ENCODE results near the gene ZRANB3. TPM values are rescaled to one million over a fixed set of nuclear protein-coding genes. Genes with fewer than 3 reads are reported as not detected.
"Not testable (repeated sequence)": the region's sequence is repeated elsewhere in the genome, so short reads cannot be mapped to it uniquely, and the experiment has no call there.

ZRANB3 gene
- 10 to 100 TPM in 1 of 2 donors, 1 to 10 TPM in 1; 8.6 to 20.0 TPM for total RNA-seq

GRCh38 chr2:135530313-135531230, at the start of gene ZRANB3:
Gene ZRANB3 (minus strand): TSS chr2:135531218.
- H3K4me3 Mint-ChIP-seq, result no peak within 1 kb of the TSS
- ATAC-seq (replicated peaks), result peak; percentile 70
- no peaks in the 10 kb centered on the region for H3K9me3 Mint-ChIP-seq
- H3K36me3 Mint-ChIP-seq (ENCODE audit: low read depth), result no peaks in the 10 kb centered on the region
- H3K4me1 Mint-ChIP-seq, result peaks cover 10% of the 10 kb centered on the region
- peak within 1 kb of the TSS; percentile 41 for H3K27ac Mint-ChIP-seq
- no peaks in the 10 kb centered on the region for H3K27me3 Mint-ChIP-seq

- Mint-ChIP-seq H3K9me3 (no peaks in the 10 kb centered on the region), H3K27me3 (no peaks in the 10 kb centered on the region), H3K36me3 (ENCODE audit: low read depth) (peaks cover 18% of the 10 kb centered on the region), H3K4me1 (peaks cover 4% of the 10 kb centered on the region), H3K4me3 (no peak overlapping the region), H3K27ac (no peak overlapping the region)
- ATAC-seq (replicated peaks), result no peak
These were observed 42.6 kb upstream of the ZRANB3 start for GRCh38 chr2:135573620-135574019.

GRCh38 chr2:135570884-135571283, 39.9 kb upstream of the ZRANB3 start:
- no peak for ATAC-seq (replicated peaks)
- Mint-ChIP-seq H3K4me1 (peaks cover 4% of the 10 kb centered on the region), H3K36me3 (ENCODE audit: low read depth) (peaks cover 26% of the 10 kb centered on the region), H3K4me3 (no peak overlapping the region), H3K27ac (no peak overlapping the region), H3K27me3 (no peaks in the 10 kb centered on the region), H3K9me3 (no peaks in the 10 kb centered on the region)

GRCh38 chr2:135563793-135564192, 32.8 kb upstream of the ZRANB3 start:
- peak overlapping the region; percentile 20 for H3K27ac Mint-ChIP-seq
- H3K4me3 Mint-ChIP-seq, result no peak overlapping the region
- no peaks in the 10 kb centered on the region for H3K9me3 Mint-ChIP-seq
- H3K27me3 Mint-ChIP-seq, result no peaks in the 10 kb centered on the region
- peaks cover 5% of the 10 kb centered on the region for H3K4me1 Mint-ChIP-seq
- peaks cover 12% of the 10 kb centered on the region for H3K36me3 Mint-ChIP-seq (ENCODE audit: low read depth)
- peak; percentile 78 for ATAC-seq (replicated peaks)

GRCh38 chr2:135561925-135562324, 30.9 kb upstream of the ZRANB3 start:
- peaks cover 13% of the 10 kb centered on the region for H3K4me1 Mint-ChIP-seq
- H3K27ac Mint-ChIP-seq, result no peak overlapping the region
- no peaks in the 10 kb centered on the region for H3K27me3 Mint-ChIP-seq
- no peak overlapping the region for H3K4me3 Mint-ChIP-seq
- H3K9me3 Mint-ChIP-seq, result no peaks in the 10 kb centered on the region
- no peak for ATAC-seq (replicated peaks)
- H3K36me3 Mint-ChIP-seq (ENCODE audit: low read depth), result peaks cover 12% of the 10 kb centered on the region

GRCh38 chr2:135557530-135557929, 26.5 kb upstream of the ZRANB3 start:
- peaks cover 14% of the 10 kb centered on the region for H3K4me1 Mint-ChIP-seq
- no peak for ATAC-seq (replicated peaks)
- peak overlapping the region; percentile 18 for H3K27ac Mint-ChIP-seq
- H3K27me3 Mint-ChIP-seq, result no peaks in the 10 kb centered on the region
- H3K9me3 Mint-ChIP-seq, result no peaks in the 10 kb centered on the region
- no peak overlapping the region for H3K4me3 Mint-ChIP-seq
- no peaks in the 10 kb centered on the region for H3K36me3 Mint-ChIP-seq (ENCODE audit: low read depth)

- no peak for ATAC-seq (replicated peaks)
- no peaks in the 10 kb centered on the region for H3K9me3 Mint-ChIP-seq
- no peak overlapping the region for H3K4me3 Mint-ChIP-seq
- H3K27ac Mint-ChIP-seq, result no peak overlapping the region
- H3K27me3 Mint-ChIP-seq, result no peaks in the 10 kb centered on the region
- H3K36me3 Mint-ChIP-seq (ENCODE audit: low read depth), result no peaks in the 10 kb centered on the region
- peaks cover 14% of the 10 kb centered on the region for H3K4me1 Mint-ChIP-seq
These were observed 24.3 kb upstream of the ZRANB3 start for GRCh38 chr2:135555311-135555710.

DNA sequence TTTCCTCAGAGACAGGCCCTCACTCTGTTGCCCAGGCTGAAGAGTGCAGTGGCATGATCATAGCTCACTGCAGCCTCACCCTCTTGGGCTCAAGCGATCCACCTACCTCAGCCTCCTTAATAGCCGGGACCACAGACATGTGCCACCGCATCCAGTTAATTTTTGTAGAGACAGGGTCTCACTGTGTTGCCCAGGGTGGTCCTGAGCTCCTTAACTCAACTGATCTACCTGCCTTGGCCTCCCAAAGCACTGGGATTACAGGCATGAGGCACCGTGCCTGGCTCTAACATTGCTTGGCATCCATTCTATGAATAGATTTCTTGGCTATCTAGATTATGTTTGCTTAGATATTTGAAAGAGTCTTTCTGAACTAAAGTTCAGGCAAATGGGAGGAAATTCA, 21.9 kb upstream of the ZRANB3 start:
- H3K27ac Mint-ChIP-seq, result no peak overlapping the region
- H3K4me1 Mint-ChIP-seq, result peaks cover 14% of the 10 kb centered on the region
- no peak overlapping the region for H3K4me3 Mint-ChIP-seq
- ATAC-seq (replicated peaks), result no peak
- H3K36me3 Mint-ChIP-seq (ENCODE audit: low read depth), result no peaks in the 10 kb centered on the region
- H3K27me3 Mint-ChIP-seq, result no peaks in the 10 kb centered on the region
- no peaks in the 10 kb centered on the region for H3K9me3 Mint-ChIP-seq

- ATAC-seq (replicated peaks), result no peak
- no peaks in the 10 kb centered on the region for H3K9me3 Mint-ChIP-seq
- peaks cover 5% of the 10 kb centered on the region for H3K4me1 Mint-ChIP-seq
- H3K27me3 Mint-ChIP-seq, result no peaks in the 10 kb centered on the region
- H3K36me3 Mint-ChIP-seq (ENCODE audit: low read depth), result no peaks in the 10 kb centered on the region
- no peak overlapping the region for H3K27ac Mint-ChIP-seq
- no peak overlapping the region for H3K4me3 Mint-ChIP-seq
These were observed 20.3 kb upstream of the ZRANB3 start for GRCh38 chr2:135551356-135551755.

GRCh38 chr2:135547311-135547710, 16.3 kb upstream of the ZRANB3 start:
- Mint-ChIP-seq H3K27me3 (no peaks in the 10 kb centered on the region), H3K27ac (no peak overlapping the region), H3K4me1 (peaks cover 11% of the 10 kb centered on the region), H3K4me3 (no peak overlapping the region), H3K36me3 (ENCODE audit: low read depth) (no peaks in the 10 kb centered on the region), H3K9me3 (no peaks in the 10 kb centered on the region)
- no peak for ATAC-seq (replicated peaks)

- Mint-ChIP-seq H3K36me3 (ENCODE audit: low read depth) (no peaks in the 10 kb centered on the region), H3K4me1 (peaks cover 11% of the 10 kb centered on the region), H3K27ac (no peak overlapping the region), H3K4me3 (no peak overlapping the region), H3K27me3 (no peaks in the 10 kb centered on the region), H3K9me3 (no peaks in the 10 kb centered on the region)
- ATAC-seq (replicated peaks), result peak; percentile 89
These were observed 15.4 kb upstream of the ZRANB3 start for GRCh38 chr2:135546436-135546835.

- H3K36me3 Mint-ChIP-seq (ENCODE audit: low read depth); H3K4me3 Mint-ChIP-seq; H3K27me3 Mint-ChIP-seq; H3K9me3 Mint-ChIP-seq; H3K4me1 Mint-ChIP-seq; ATAC-seq (replicated peaks); H3K27ac Mint-ChIP-seq: not testable (repeated sequence)
These were observed 2.5 kb upstream of the ZRANB3 start for GRCh38 chr2:135533545-135533944.

- no peaks in the 10 kb centered on the region for H3K36me3 Mint-ChIP-seq (ENCODE audit: low read depth)
- H3K4me1 Mint-ChIP-seq, result peaks cover 6% of the 10 kb centered on the region
- peak overlapping the region; percentile 41 for H3K27ac Mint-ChIP-seq
- no peak overlapping the region for H3K4me3 Mint-ChIP-seq
- H3K27me3 Mint-ChIP-seq, result no peaks in the 10 kb centered on the region
- ATAC-seq (replicated peaks), result no peak
- no peaks in the 10 kb centered on the region for H3K9me3 Mint-ChIP-seq
These were observed 1.6 kb upstream of the ZRANB3 start for GRCh38 chr2:135532581-135532980.

DNA sequence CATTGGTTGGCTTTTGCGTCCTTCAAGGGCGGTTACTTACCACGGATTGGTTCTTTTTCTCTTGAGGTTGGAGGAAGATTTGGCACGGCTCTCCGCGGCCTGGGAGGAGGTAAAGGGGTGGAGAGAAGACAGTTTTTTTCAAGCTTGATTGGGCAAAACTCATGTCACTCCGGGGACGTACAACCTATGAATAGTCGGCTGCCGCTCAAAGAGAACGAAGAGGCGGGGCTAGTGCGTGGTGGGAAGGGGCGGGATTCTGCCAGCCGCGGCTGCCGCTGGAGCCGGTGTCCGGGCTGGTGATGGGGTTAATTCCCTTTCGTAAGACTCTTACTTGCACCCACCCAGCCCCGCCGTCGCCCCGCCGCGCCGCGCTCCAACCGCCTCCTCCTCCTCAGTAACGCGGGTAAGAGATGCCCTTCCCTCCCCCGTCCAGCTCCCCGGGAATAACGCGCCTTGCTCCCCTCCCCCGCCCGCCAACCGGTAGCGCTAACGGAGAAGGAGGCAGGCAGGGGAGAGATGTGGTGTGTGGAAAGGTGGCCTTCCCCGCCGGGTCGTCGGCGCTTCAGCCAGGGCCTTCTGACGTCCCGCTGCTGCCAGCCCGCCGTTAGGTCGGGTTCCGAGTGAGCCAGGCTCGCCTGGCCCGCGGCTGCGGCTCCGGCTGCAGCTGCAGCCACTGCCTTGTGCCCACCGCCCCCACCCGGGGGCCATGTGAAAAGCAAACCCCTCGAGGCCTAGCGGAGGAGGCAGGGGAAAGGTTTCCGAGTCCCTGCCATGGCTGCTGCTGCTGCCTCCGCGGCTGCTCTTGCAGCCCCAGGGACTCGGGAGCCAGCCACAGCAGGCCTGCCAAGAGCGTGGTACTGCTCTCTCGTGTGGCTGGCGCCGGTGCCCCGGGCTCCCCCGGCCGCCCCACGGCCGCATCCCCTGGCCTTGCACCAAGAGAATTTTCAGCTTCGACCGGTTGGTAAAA, 496 bp upstream of the ZRANB3 start, which contains the start of gene R3HDM1:
Gene R3HDM1, plus strand, starts transcription at position 254 of the 967 bp plus-strand sequence. CDS start 73,362 bp downstream, outside the sequence.
- no peak within 1 kb of the TSS for H3K4me3 Mint-ChIP-seq
- no peaks in the 10 kb centered on the region for H3K9me3 Mint-ChIP-seq
- no peaks in the 10 kb centered on the region for H3K36me3 Mint-ChIP-seq (ENCODE audit: low read depth)
- H3K4me1 Mint-ChIP-seq, result peaks cover 9% of the 10 kb centered on the region
- H3K27me3 Mint-ChIP-seq, result no peaks in the 10 kb centered on the region
- peak; percentile 92 for ATAC-seq (replicated peaks)
- peak within 1 kb of the TSS; percentile 41 for H3K27ac Mint-ChIP-seq

Data from activated T-helper 17 cell treated with anti-CD3 and anti-CD28 coated beads, Interleukin-2, amount 50 U/mL, for 72 hours (primary cell).